SK-N-SH (cell line): ENCODE results near the gene PDIA5. TPM values are rescaled to one million over a fixed set of nuclear protein-coding genes. Genes with fewer than 3 reads are reported as not detected.

Experiments
- CTCF ChIA-PET: fragments of 300-600, 350-600 bp; formaldehyde crosslinking; extraction: SDS; loops from one replicate; lab custom pipeline; 2021; lab: Yijun Ruan, JAX
- POLR2A ChIA-PET: fragments of 350-600 bp; sonication (Branson Sonifier 250); formaldehyde crosslinking; extraction: SDS; loops from one replicate; lab custom pipeline; 2020; ENCODE audit warnings: antibody characterized with exemption, inconsistent platforms; lab: Yijun Ruan, JAX
- DNase-seq: peaks from one replicate; pipeline ENCODE4 v3.0.0; 2012
- H2AFZ ChIP-seq: fragments of 200-600 bp; sonication (generic); 2 replicates; pipeline ENCODE4 v1.8.1; 2016; ENCODE audit warnings: antibody characterized with exemption, mild to moderate bottlenecking, low read depth
- H3F3A ChIP-seq: fragments of 200-600 bp; sonication (generic); replicated peaks from 2 replicates; pipeline ENCODE3; 2016; ENCODE audit warnings: antibody characterized with exemption, mild to moderate bottlenecking; ENCODE audit not compliant: insufficient read depth
- H3K27ac ChIP-seq, 2 experiments: fragments of 200-500 bp in 1 of 2; fragments of 200-600 bp in 1 of 2; sonication (Bioruptor generic) in 1 of 2; sonication (generic), shearing (Covaris generic) in 1 of 2; 2 replicates each; pipeline versions ENCODE4 v1.5.1 to v1.6.1; 2014 to 2016; ENCODE audit warnings: low read depth in 2 of 2, inconsistent platforms in 1 of 2, low read length in 1 of 2, mild to moderate bottlenecking in 1 of 2, mixed read lengths in 1 of 2
- H3K27me3 ChIP-seq: fragments of 200-600 bp; sonication (generic), shearing (Covaris generic); 2 replicates; pipeline ENCODE4 v1.6.1; 2016; ENCODE audit warnings: mixed run types; ENCODE audit not compliant: insufficient read depth
- H3K36me3 ChIP-seq, 2 experiments: fragments of 200-500 bp in 1 of 2; fragments of 200-600 bp in 1 of 2; sonication (Bioruptor generic) in 1 of 2; sonication (generic) in 1 of 2; replicated peaks in 1 of 2; 2 replicates each; pipeline versions ENCODE3 to v1.5.1; 2014 to 2016; ENCODE audit warnings: low read length in 1 of 2, mild to moderate bottlenecking in 1 of 2; ENCODE audit not compliant: insufficient read depth in 2 of 2, control insufficient read depth in 1 of 2
- H3K4me1 ChIP-seq, 2 experiments: fragments of 200-500 bp in 1 of 2; fragments of 200-600 bp in 1 of 2; sonication (Bioruptor generic) in 1 of 2; sonication (generic), shearing (Covaris generic) in 1 of 2; 2 replicates each; pipeline versions ENCODE4 v1.5.1 to v1.6.1; 2014 to 2016; ENCODE audit warnings: low read depth in 1 of 2, low read length in 1 of 2, mixed run types in 1 of 2; ENCODE audit not compliant: insufficient read depth in 2 of 2, control insufficient read depth in 1 of 2
- H3K4me2 ChIP-seq: fragments of 200-600 bp; sonication (generic), shearing (Covaris generic); 2 replicates; pipeline ENCODE4 v1.6.1; 2017; ENCODE audit warnings: mixed run types
- H3K4me3 ChIP-seq, 2 experiments: fragments of 200-500 bp in 1 of 2; fragments of 200-600 bp in 1 of 2; sonication (Bioruptor generic) in 1 of 2; sonication (generic), shearing (Covaris generic) in 1 of 2; 2 replicates each; pipeline versions ENCODE4 v1.5.1 to v1.8.1; 2014 to 2016; ENCODE audit warnings: low read depth in 2 of 2, inconsistent platforms in 1 of 2, low read length in 1 of 2, mild to moderate bottlenecking in 1 of 2, mixed read lengths in 1 of 2, moderate library complexity in 1 of 2
- H3K79me2 ChIP-seq: fragments of 200-600 bp; sonication (generic); 2 replicates; pipeline ENCODE4 v1.8.1; 2017; ENCODE audit warnings: mild to moderate bottlenecking; ENCODE audit not compliant: insufficient read depth
- H3K9ac ChIP-seq: fragments of 200-600 bp; sonication (generic); 2 replicates; pipeline ENCODE4 v1.6.1; 2017; ENCODE audit warnings: mixed run types
- H3K9me2 ChIP-seq: fragments of 200-600 bp; sonication (generic); 2 replicates; pipeline ENCODE4 v1.6.1; 2017; ENCODE audit warnings: mixed run types
- H3K9me3 ChIP-seq: fragments of 200-600 bp; sonication (generic); 2 replicates; pipeline ENCODE4 v1.6.1; 2017; ENCODE audit warnings: mixed run types, mild to moderate bottlenecking, moderate library complexity
- H4K20me1 ChIP-seq: fragments of 200-600 bp; sonication (generic); 2 replicates; pipeline ENCODE4 v1.6.1; 2017; ENCODE audit warnings: mild to moderate bottlenecking, mixed run types; ENCODE audit not compliant: insufficient read depth
- CHD2 ChIP-seq: fragments of 150-350 bp; IDR thresholded peaks from 2 replicates; pipeline ENCODE4 v1.6.1; 2018; ENCODE audit warnings: low read length; ENCODE audit not compliant: partially characterized antibody
- CTCF ChIP-seq: fragments of 200-600 bp; sonication (generic); IDR thresholded peaks from 2 replicates; pipeline ENCODE4 v1.6.1; 2017; ENCODE audit warnings: antibody characterized with exemption, mild to moderate bottlenecking, moderate library complexity
- ELF1 ChIP-seq: IDR thresholded peaks from 2 replicates; pipeline ENCODE4 v1.4.0; 2012
- EZH2phosphoT487 ChIP-seq: fragments of 200-600 bp; sonication (generic); IDR thresholded peaks from 2 replicates; pipeline ENCODE4 v1.6.1; 2017; ENCODE audit warnings: low read depth, mixed run types, mild to moderate bottlenecking, antibody characterized with exemption, moderate library complexity, borderline replicate concordance
- FOSL2 ChIP-seq: IDR thresholded peaks from 2 replicates; pipeline ENCODE4 v1.4.0; 2012; ENCODE audit warnings: low read depth, mild to moderate bottlenecking, moderate library complexity, borderline replicate concordance
- GATA2 ChIP-seq: sonication (generic); formaldehyde crosslinking; IDR thresholded peaks from 2 replicates; pipeline ENCODE4 v1.5.0; 2020; ENCODE audit warnings: mild to moderate bottlenecking, missing genetic modification reagents
- MEF2A ChIP-seq: IDR thresholded peaks from 2 replicates; pipeline ENCODE4 v1.4.0; 2012; ENCODE audit warnings: low read depth, borderline replicate concordance
- NFIC ChIP-seq: IDR thresholded peaks from 2 replicates; pipeline ENCODE4 v1.4.0; 2012; ENCODE audit warnings: borderline replicate concordance
- NRF1 ChIP-seq: IDR thresholded peaks from 2 replicates; pipeline ENCODE4 v1.6.1; 2012; ENCODE audit warnings: low read depth, mild to moderate bottlenecking, low read length
- POLR2AphosphoS5 ChIP-seq: IDR thresholded peaks from 2 replicates; pipeline ENCODE4 v1.6.1; 2012; ENCODE audit warnings: low read depth, low read length
- RAD21 ChIP-seq: IDR thresholded peaks from 2 replicates; pipeline ENCODE4 v1.6.1; 2012; ENCODE audit warnings: mild to moderate bottlenecking, low read length
- RCOR1 ChIP-seq: fragments of 150-350 bp; IDR thresholded peaks from 2 replicates; pipeline ENCODE4 v1.6.1; 2017; ENCODE audit warnings: antibody characterized with exemption, low read length
- REST ChIP-seq: IDR thresholded peaks from 2 replicates; pipeline ENCODE4 v1.6.1; 2012; ENCODE audit warnings: mild to moderate bottlenecking, low read depth, low read length, moderate library complexity
- RFX5 ChIP-seq: IDR thresholded peaks from 2 replicates; pipeline ENCODE4 v1.6.1; 2012; ENCODE audit warnings: mild to moderate bottlenecking, improper control_type of control experiment, low read length
- TAF1 ChIP-seq: IDR thresholded peaks from 2 replicates; pipeline ENCODE4 v1.6.1; 2012; ENCODE audit warnings: low read depth, mild to moderate bottlenecking, low read length, moderate library complexity, borderline replicate concordance
- TEAD4 ChIP-seq: IDR thresholded peaks from 2 replicates; pipeline ENCODE4 v1.4.0; 2012; ENCODE audit warnings: mild to moderate bottlenecking, borderline replicate concordance; ENCODE audit not compliant: insufficient read depth
- YY1 ChIP-seq: IDR thresholded peaks from 2 replicates; pipeline ENCODE4 v1.4.0; 2012; ENCODE audit warnings: low read depth, mild to moderate bottlenecking
- WGBS: methylation state at CpG from one replicate; pipeline ENCODE4 v1.1.6; 2017; ENCODE audit warnings: low lambda C conversion rate; 5-methylcytosine and 5-hydroxymethylcytosine counted together
- polyA plus RNA-seq, 3 experiments: library from polyadenylated mRNA; depleted of rRNA; stranded (reverse); fragments of >200 nt; gene quantifications; 2 replicates each; pipeline ENCODE4 v1.2.3, GENCODE V29; 2012
- TF ChIP-seq, protein P1 (sequence below): IDR thresholded peaks from 2 replicates; pipeline ENCODE4 v1.4.0; 2012; ENCODE audit warnings: low read depth, borderline replicate concordance

The PDIA5 gene
- polyA plus RNA-seq, 1 of the 3 experiments (the other 2 are of a cell fraction), result 28.6 TPM

GRCh38 chr3:123110282-123110975 lies 43.6 kb downstream of the PDIA5 start:
- Histone ChIP-seq H4K20me1 (no peaks in the 10 kb centered on the region), H3K9ac (no peak overlapping the region), H3K4me1 (peaks cover 0 to 3% of the 10 kb centered on the region in 2 experiments; a peak in 1 of 4 replicates), H3K4me3 (no peak overlapping the region), H3K36me3 (peaks cover 35 to 43% of the 10 kb centered on the region in 2 experiments), H2AFZ (no peak overlapping the region), H3K27ac (no peak overlapping the region), H3K9me3 (no peaks in the 10 kb centered on the region), H3K79me2 (no peaks in the 10 kb centered on the region), H3K4me2 (no peak overlapping the region), H3F3A (no peaks in the 10 kb centered on the region), H3K27me3 (no peaks in the 10 kb centered on the region), H3K9me2 (no peaks in the 10 kb centered on the region)
- ChIA-PET POLR2A (no interaction called here), CTCF (interaction anchor here (0.7 kb wide), 1 partner anchor 167 kb away, joined by 4 read pairs; no protein-coding TSS in a partner anchor)
- no peak for TF ChIP-seq TAF1
- TF ChIP-seq ELF1, result no peak
- no peak for TF ChIP-seq POLR2AphosphoS5
- no peak for TF ChIP-seq FOSL2
- no peak for TF ChIP-seq MEF2A
- TF ChIP-seq RCOR1, result no peak
- no peak for DNase-seq
- WGBS, result 96% methylated on average over 19 of the region's 19 CpGs

DNA sequence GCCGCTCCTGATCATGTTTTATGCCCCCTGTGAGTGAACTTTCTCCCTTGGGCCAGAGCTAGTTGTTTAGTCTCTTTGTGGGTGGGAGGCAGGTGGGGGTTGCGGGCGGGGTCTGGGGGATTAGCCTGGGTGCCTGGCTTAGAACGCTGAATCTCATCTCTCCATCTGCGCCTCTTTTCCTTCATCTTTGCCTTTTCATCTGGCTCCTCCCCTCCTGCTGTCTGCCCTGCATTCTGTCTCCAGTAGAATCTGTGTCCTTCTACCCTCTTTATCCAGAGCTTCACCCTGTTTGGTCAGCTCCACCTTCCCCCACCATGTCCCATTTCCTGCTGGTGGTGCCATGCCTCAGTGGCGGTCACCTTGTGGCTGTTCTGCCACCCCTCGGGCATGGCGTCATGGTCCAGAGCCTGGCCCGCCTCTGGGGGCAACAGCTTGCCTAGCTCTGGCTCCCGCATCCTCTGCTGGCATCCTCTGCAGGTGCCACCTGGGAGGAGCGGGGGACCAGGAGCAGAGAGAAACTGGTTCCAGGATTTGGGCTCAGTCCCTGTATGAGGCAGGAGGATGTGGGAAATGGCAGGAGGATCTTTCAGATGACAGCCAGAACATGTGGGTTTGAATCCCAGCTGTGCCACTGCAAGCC lies 44.3 kb downstream of the PDIA5 start:
- Histone ChIP-seq H3K79me2 (no peaks in the 10 kb centered on the region), H3K9me3 (no peaks in the 10 kb centered on the region), H3K36me3 (peaks cover 34 to 48% of the 10 kb centered on the region in 2 experiments), H4K20me1 (no peaks in the 10 kb centered on the region), H3K4me3 (no peak overlapping the region), H3K9ac (no peak overlapping the region), H3K4me2 (no peak overlapping the region), H3K27ac (no peak overlapping the region), H2AFZ (no peak overlapping the region), H3K4me1 (no peaks in the 10 kb centered on the region; a peak in 1 of 4 replicates), H3F3A (no peaks in the 10 kb centered on the region), H3K27me3 (no peaks in the 10 kb centered on the region), H3K9me2 (no peaks in the 10 kb centered on the region)
- ChIA-PET CTCF (interaction anchor here (0.7 to 1.2 kb wide), 2 partner anchors 83 to 168 kb away, joined by 3 to 4 read pairs; no protein-coding TSS in a partner anchor), POLR2A (no interaction called here)
- WGBS, result 98% methylated on average over 11 of the region's 11 CpGs
- DNase-seq, result no peak
- TF ChIP-seq CHD2 (no peak), RFX5 (no peak), TEAD4 (no peak), MEF2A (no peak), TAF1 (no peak), GATA2 (CRISPR knock-in tag) (no peak), EZH2phosphoT487 (no peak), CTCF (no peak), RAD21 (no peak), NFIC (no peak), REST (no peak), NRF1 (no peak), POLR2AphosphoS5 (no peak), YY1 (no peak)
- TF ChIP-seq, protein P1, sequence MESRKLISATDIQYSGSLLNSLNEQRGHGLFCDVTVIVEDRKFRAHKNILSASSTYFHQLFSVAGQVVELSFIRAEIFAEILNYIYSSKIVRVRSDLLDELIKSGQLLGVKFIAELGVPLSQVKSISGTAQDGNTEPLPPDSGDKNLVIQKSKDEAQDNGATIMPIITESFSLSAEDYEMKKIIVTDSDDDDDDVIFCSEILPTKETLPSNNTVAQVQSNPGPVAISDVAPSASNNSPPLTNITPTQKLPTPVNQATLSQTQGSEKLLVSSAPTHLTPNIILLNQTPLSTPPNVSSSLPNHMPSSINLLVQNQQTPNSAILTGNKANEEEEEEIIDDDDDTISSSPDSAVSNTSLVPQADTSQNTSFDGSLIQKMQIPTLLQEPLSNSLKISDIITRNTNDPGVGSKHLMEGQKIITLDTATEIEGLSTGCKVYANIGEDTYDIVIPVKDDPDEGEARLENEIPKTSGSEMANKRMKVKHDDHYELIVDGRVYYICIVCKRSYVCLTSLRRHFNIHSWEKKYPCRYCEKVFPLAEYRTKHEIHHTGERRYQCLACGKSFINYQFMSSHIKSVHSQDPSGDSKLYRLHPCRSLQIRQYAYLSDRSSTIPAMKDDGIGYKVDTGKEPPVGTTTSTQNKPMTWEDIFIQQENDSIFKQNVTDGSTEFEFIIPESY, result no peak
